HCT116 (cell line): ENCODE results near the gene LRRC70. TPM values are rescaled to one million over a fixed set of nuclear protein-coding genes. Genes with fewer than 3 reads are reported as not detected.

Experiments
- ATAC-seq: fragments of 200-7000 bp; cut with Tn5 transposase; 2 replicates; pipeline ENCODE4 v1.9.1; 2020; ENCODE audit warnings: mild to moderate bottlenecking, moderate library complexity
- BruUV-seq: library from RNA; stranded (reverse); fragments of 400-500 nt; replicated peaks from 2 replicates; lab custom pipeline; 2021; lab: Mats Ljungman, UMichigan
- CTCF ChIA-PET: fragments of 300-600 bp; sonication (Branson Sonifier 250); formaldehyde crosslinking; loops from one replicate; lab custom pipeline; 2021; ENCODE audit warnings: antibody characterized with exemption; lab: Charles Lee
- POLR2A ChIA-PET: fragments of 300-600, 350-600 bp; sonication (Branson Sonifier 250); formaldehyde crosslinking; loops from one replicate; lab custom pipeline; 2021; ENCODE audit warnings: antibody characterized with exemption; lab: Charles Lee
- RAD21 ChIA-PET, 2 experiments: fragments of 300-600 bp; sonication (Branson Sonifier 250); formaldehyde crosslinking; loops; one replicate each; lab custom pipeline; 2023; ENCODE audit warnings: low total read pairs in 2 of 2; ENCODE audit not compliant: uncharacterized antibody in 2 of 2, unreplicated experiment in 2 of 2, low non-redundant PET in 1 of 2; lab: Charles Lee
- DNase-seq: peaks from one replicate; pipeline ENCODE4 v3.0.0-alpha.2; 2010; ENCODE audit warnings: low read depth, low spot score
- H2AFZ ChIP-seq: fragments of 200-600 bp; shearing (Covaris generic), sonication (generic); 2 replicates; pipeline ENCODE4 v1.6.1; 2017; ENCODE audit warnings: low read depth, mixed run types, mixed read lengths, antibody characterized with exemption, low read length; ENCODE audit not compliant: poor library complexity, severe bottlenecking
- H3K27ac ChIP-seq: 2 replicates; pipeline ENCODE4 v1.5.1; 2012; ENCODE audit warnings: low read depth, low read length
- H3K27me3 ChIP-seq: fragments of 200-600 bp; sonication (generic); 2 replicates; pipeline ENCODE4 v1.6.1; 2016; ENCODE audit warnings: mixed run types, low read length, mixed read lengths; ENCODE audit not compliant: insufficient read depth
- H3K36me3 ChIP-seq, 2 experiments: fragments of 200-500 bp in 1 of 2; fragments of 200-600 bp in 1 of 2; sonication (Bioruptor generic) in 1 of 2; sonication (generic) in 1 of 2; 2 replicates each; pipeline versions ENCODE4 v1.5.1 to v1.6.1; 2014 to 2016; ENCODE audit warnings: low read length in 2 of 2, inconsistent platforms in 1 of 2, mixed read lengths in 1 of 2, mixed run types in 1 of 2; ENCODE audit not compliant: insufficient read depth in 2 of 2, control insufficient read depth in 1 of 2
- H3K4me1 ChIP-seq, 2 experiments: fragments of 200-600 bp in 1 of 2; sonication (generic) in 1 of 2; 2 replicates each; pipeline versions ENCODE4 v1.5.1 to v1.6.1; 2012 to 2017; ENCODE audit warnings: low read length in 2 of 2, inconsistent platforms in 1 of 2, mild to moderate bottlenecking in 1 of 2, mixed read lengths in 1 of 2, mixed run types in 1 of 2, moderate library complexity in 1 of 2; ENCODE audit not compliant: insufficient read depth in 2 of 2, control insufficient read depth in 1 of 2
- H3K4me2 ChIP-seq: fragments of 200-600 bp; sonication (generic); 2 replicates; pipeline ENCODE4 v1.6.1; 2017; ENCODE audit warnings: mixed run types, low read length, mixed read lengths
- H3K4me3 ChIP-seq, 2 experiments: fragments of 200-600 bp in 1 of 2; sonication (generic) in 1 of 2; replicated peaks in 1 of 2; 2 replicates each; pipeline ENCODE4 v1.5.1; 2011 to 2016; ENCODE audit warnings: low read length in 2 of 2, control low read depth in 1 of 2, low read depth in 1 of 2, mild to moderate bottlenecking in 1 of 2, mixed read lengths in 1 of 2, mixed run types in 1 of 2
- H3K79me2 ChIP-seq: fragments of 200-600 bp; sonication (generic); 2 replicates; pipeline ENCODE4 v1.6.1; 2017; ENCODE audit warnings: mild to moderate bottlenecking, mixed run types, low read length, moderate library complexity, mixed read lengths; ENCODE audit not compliant: insufficient read depth
- H3K9ac ChIP-seq: fragments of 200-600 bp; sonication (generic); 2 replicates; pipeline ENCODE4 v1.6.1; 2016; ENCODE audit warnings: low read length, mixed read lengths
- H3K9me2 ChIP-seq: fragments of 200-600 bp; sonication (generic), shearing (Covaris generic); 2 replicates; pipeline ENCODE4 v1.6.1; 2017; ENCODE audit warnings: mixed run types, mild to moderate bottlenecking, moderate library complexity; ENCODE audit not compliant: insufficient read depth
- H3K9me3 ChIP-seq, 2 experiments: fragments of 200-500 bp in 1 of 2; fragments of 200-600 bp in 1 of 2; sonication (Bioruptor generic) in 1 of 2; sonication (generic) in 1 of 2; 2 replicates each; pipeline ENCODE4 v1.6.1; 2014 to 2017; ENCODE audit warnings: low read length in 2 of 2, mixed read lengths in 2 of 2, inconsistent platforms in 1 of 2, low read depth in 1 of 2, mild to moderate bottlenecking in 1 of 2, mixed run types in 1 of 2, moderate library complexity in 1 of 2; ENCODE audit not compliant: control insufficient read depth in 1 of 2, insufficient read depth in 1 of 2
- H4K20me1 ChIP-seq: fragments of 200-600 bp; sonication (generic), shearing (Covaris generic); 2 replicates; pipeline ENCODE4 v1.6.1; 2017; ENCODE audit warnings: mixed run types, mild to moderate bottlenecking, moderate library complexity; ENCODE audit not compliant: insufficient read depth
- ATF3 ChIP-seq: IDR thresholded peaks from 2 replicates; pipeline ENCODE4 v1.6.1; 2012
- CBX3 ChIP-seq: IDR thresholded peaks from 2 replicates; pipeline ENCODE4 v1.6.1; 2012; ENCODE audit warnings: low read depth
- EZH2 ChIP-seq: fragments of 200-600 bp; sonication (generic); IDR thresholded peaks from 2 replicates; pipeline ENCODE4 v1.6.1; 2017; ENCODE audit warnings: antibody characterized with exemption, mixed run types
- MAX ChIP-seq: IDR thresholded peaks from 2 replicates; pipeline ENCODE4 v1.6.1; 2012
- POLR2AphosphoS5 ChIP-seq: IDR thresholded peaks from 2 replicates; pipeline ENCODE4 v1.6.1; 2011; ENCODE audit warnings: mild to moderate bottlenecking, low read depth, low read length, moderate library complexity
- RAD21 ChIP-seq: IDR thresholded peaks from 2 replicates; pipeline ENCODE4 v1.6.1; 2012; ENCODE audit warnings: low read depth, mild to moderate bottlenecking
- TCF7L2 ChIP-seq: IDR thresholded peaks from 2 replicates; pipeline ENCODE4 v1.7.0; 2011; ENCODE audit warnings: borderline replicate concordance, inconsistent platforms; ENCODE audit not compliant: insufficient read depth, insufficient read length; ENCODE audit errors: extremely low read depth
- YY1 ChIP-seq: IDR thresholded peaks from 2 replicates; pipeline ENCODE4 v1.6.1; 2011; ENCODE audit warnings: low read length, low read depth, moderate library complexity, mild to moderate bottlenecking; ENCODE audit not compliant: insufficient replicate concordance; ENCODE audit errors: extremely low read depth
- ZBTB33 ChIP-seq: IDR thresholded peaks from 2 replicates; pipeline ENCODE4 v1.6.1; 2011; ENCODE audit warnings: mild to moderate bottlenecking, low read length, moderate library complexity; ENCODE audit not compliant: insufficient replicate concordance; ENCODE audit errors: extremely low read depth
- ZFX ChIP-seq: fragments of 450-650 bp; IDR thresholded peaks from 2 replicates; pipeline ENCODE4 v1.6.1; 2017
- intact Hi-C: fragments of 100-400 bp; cut with micrococcal nuclease; formaldehyde crosslinking; loops from 2 replicates; pipeline ENCODE4 v1.10.0; 2022
- total RNA-seq: library from RNA; stranded (reverse); gene quantifications from one replicate; pipeline ENCODE4 v1.2.1, GENCODE V29; 2021; ENCODE audit not compliant: unreplicated experiment
- TF ChIP-seq, protein P1 (sequence below): IDR thresholded peaks from 2 replicates; pipeline ENCODE4 v1.6.1; 2012; ENCODE audit warnings: low read depth

LRRC70 gene
- total RNA-seq, 1 experiment from 2014 or later, result 0.37 TPM

- TF ChIP-seq, protein P1, sequence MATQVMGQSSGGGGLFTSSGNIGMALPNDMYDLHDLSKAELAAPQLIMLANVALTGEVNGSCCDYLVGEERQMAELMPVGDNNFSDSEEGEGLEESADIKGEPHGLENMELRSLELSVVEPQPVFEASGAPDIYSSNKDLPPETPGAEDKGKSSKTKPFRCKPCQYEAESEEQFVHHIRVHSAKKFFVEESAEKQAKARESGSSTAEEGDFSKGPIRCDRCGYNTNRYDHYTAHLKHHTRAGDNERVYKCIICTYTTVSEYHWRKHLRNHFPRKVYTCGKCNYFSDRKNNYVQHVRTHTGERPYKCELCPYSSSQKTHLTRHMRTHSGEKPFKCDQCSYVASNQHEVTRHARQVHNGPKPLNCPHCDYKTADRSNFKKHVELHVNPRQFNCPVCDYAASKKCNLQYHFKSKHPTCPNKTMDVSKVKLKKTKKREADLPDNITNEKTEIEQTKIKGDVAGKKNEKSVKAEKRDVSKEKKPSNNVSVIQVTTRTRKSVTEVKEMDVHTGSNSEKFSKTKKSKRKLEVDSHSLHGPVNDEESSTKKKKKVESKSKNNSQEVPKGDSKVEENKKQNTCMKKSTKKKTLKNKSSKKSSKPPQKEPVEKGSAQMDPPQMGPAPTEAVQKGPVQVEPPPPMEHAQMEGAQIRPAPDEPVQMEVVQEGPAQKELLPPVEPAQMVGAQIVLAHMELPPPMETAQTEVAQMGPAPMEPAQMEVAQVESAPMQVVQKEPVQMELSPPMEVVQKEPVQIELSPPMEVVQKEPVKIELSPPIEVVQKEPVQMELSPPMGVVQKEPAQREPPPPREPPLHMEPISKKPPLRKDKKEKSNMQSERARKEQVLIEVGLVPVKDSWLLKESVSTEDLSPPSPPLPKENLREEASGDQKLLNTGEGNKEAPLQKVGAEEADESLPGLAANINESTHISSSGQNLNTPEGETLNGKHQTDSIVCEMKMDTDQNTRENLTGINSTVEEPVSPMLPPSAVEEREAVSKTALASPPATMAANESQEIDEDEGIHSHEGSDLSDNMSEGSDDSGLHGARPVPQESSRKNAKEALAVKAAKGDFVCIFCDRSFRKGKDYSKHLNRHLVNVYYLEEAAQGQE, result no peak
- TF ChIP-seq MAX, result no peak
- TF ChIP-seq POLR2AphosphoS5, result no peak
- no peak for TF ChIP-seq ZFX
- TF ChIP-seq YY1, result no peak
- no peak for TF ChIP-seq EZH2
- no peak for TF ChIP-seq TCF7L2
- no peak for TF ChIP-seq ATF3
- TF ChIP-seq RAD21, result no peak
Observed at GRCh38 chr5:62585306-62585705, 6.7 kb downstream of the LRRC70 start (continued).

DNA sequence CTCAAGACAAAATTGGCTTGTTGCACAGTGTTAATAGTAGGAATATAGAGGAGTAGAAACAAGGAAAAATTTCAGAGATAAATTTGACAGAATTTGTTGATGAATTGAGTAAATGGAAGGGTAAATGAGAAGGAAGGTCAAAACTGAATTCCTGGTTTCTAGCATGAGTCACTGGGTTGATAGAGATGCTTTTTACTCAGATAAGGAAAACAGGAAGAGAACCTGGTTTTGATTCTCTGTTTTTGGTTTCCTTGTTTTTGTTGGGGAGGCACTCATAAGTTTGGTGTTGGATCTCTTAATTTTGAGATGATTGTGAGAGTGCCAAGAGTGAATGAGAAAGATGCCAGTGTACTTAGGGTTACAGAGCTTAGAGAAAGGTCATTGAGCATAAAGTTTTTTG, 7.1 kb downstream of the LRRC70 start:
- DNase-seq (no peak), ATAC-seq (no peak)
- Histone ChIP-seq H3K27ac (no peak overlapping the region), H3K79me2 (no peaks in the 10 kb centered on the region), H3K27me3 (no peaks in the 10 kb centered on the region), H3K4me3 (no peak overlapping the region), H3K9me3 (no peaks in the 10 kb centered on the region), H3K4me1 (peaks cover 0 to 6% of the 10 kb centered on the region in 2 experiments; a peak in 2 of 4 replicates), H3K4me2 (no peak overlapping the region), H3K36me3 (no peaks in the 10 kb centered on the region), H3K9me2 (no peaks in the 10 kb centered on the region), H2AFZ (no peak overlapping the region), H3K9ac (no peak overlapping the region), H4K20me1 (no peaks in the 10 kb centered on the region)
- BruUV-seq, result no TSS peak
- ChIA-PET RAD21 (no interaction called here), CTCF (no interaction called here), POLR2A (no interaction called here)
- TF ChIP-seq ZBTB33 (no peak), EZH2 (no peak), CBX3 (no peak)
- intact Hi-C loops, result no loop called here
